Lower lobe of right lung (tissue), 2 donors: ENCODE data around the gene HDGFL2. TPM values are rescaled to one million over a fixed set of nuclear protein-coding genes. Genes with fewer than 3 reads are reported as not detected.

Source experiments
- ATAC-seq, 2 donors: fragments of 200-7000 bp; cut with Tn5 transposase; one replicate each; pipeline ENCODE4 v1.9.1; 2020 to 2022; ENCODE audit warnings: mild to moderate bottlenecking in 2 of 2, moderate library complexity in 2 of 2
- DNase-seq: peaks from one replicate; pipeline ENCODE4 v3.0.0-alpha.2; 2020
- H3K27ac ChIP-seq: fragments of 200-600 bp; one replicate; pipeline ENCODE4 v1.8.0; 2022
- H3K27me3 ChIP-seq: fragments of 200-600 bp; one replicate; pipeline ENCODE4 v1.8.0; 2022; ENCODE audit warnings: low read depth
- H3K36me3 ChIP-seq: fragments of 200-600 bp; one replicate; pipeline ENCODE4 v1.8.0; 2022; ENCODE audit warnings: mild to moderate bottlenecking
- H3K4me1 ChIP-seq: fragments of 200-600 bp; one replicate; pipeline ENCODE4 v1.8.0; 2022
- H3K4me3 ChIP-seq: fragments of 200-600 bp; one replicate; pipeline ENCODE4 v1.8.0; 2022; ENCODE audit warnings: mild to moderate bottlenecking
- H3K9me3 ChIP-seq: fragments of 200-600 bp; one replicate; pipeline ENCODE4 v1.8.0; 2022
- intact Hi-C: fragments of 100-400 bp; cut with DNase I; formaldehyde crosslinking; loops from one replicate; pipeline ENCODE4 v1.11.0; 2022
- total RNA-seq: library from RNA; stranded (reverse); fragmentation: NEBNext Ultra II Directional; extraction: Animal tissue kit (Norgen Biotek cat#: 25700); gene quantifications from one replicate; pipeline ENCODE4 v1.2.1, GENCODE V29; 2021
- TF ChIP-seq, protein P1 (sequence below): fragments of 200-600 bp; IDR thresholded peaks from one replicate; pipeline ENCODE4 v1.8.0; 2022; ENCODE audit warnings: antibody characterized with exemption, mild to moderate bottlenecking
- donor health status: DM: no; HTN: yes; CAD: no; lungs with severe emphysema.

Gene HDGFL2
- total RNA-seq, 1 donor from 2014 or later = 29.4 TPM

DNA sequence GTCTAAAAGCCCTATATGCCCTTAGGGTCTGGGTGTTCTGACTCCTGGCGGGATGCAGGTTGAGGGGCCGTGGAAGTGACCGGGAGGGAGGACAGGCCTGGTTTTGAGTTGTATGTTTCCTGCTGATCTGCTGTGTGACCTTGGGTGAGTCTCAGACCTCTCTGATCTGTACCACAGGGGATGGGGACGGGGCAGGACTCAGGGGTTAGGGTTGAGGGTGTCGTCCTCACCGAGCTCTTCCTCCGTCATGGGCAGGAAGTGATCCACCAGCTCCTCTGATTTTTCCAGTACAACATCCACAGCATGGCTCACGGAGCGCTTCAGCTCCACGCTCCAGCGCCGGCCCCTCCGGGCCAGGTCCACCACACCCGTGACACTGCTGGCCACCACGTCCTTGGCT lies 56.7 kb downstream of the HDGFL2 start:
- H3K9me3 ChIP-seq = no peaks in the 10 kb centered on the region
- no peaks in the 10 kb centered on the region for H3K4me1 ChIP-seq
- DNase-seq (no peak), ATAC-seq (no peak)
- H3K27me3 ChIP-seq = no peaks in the 10 kb centered on the region
- no peaks in the 10 kb centered on the region for H3K36me3 ChIP-seq
- H3K27ac ChIP-seq = no peak overlapping the region
- H3K4me3 ChIP-seq = no peak overlapping the region
- TF ChIP-seq, protein P1, sequence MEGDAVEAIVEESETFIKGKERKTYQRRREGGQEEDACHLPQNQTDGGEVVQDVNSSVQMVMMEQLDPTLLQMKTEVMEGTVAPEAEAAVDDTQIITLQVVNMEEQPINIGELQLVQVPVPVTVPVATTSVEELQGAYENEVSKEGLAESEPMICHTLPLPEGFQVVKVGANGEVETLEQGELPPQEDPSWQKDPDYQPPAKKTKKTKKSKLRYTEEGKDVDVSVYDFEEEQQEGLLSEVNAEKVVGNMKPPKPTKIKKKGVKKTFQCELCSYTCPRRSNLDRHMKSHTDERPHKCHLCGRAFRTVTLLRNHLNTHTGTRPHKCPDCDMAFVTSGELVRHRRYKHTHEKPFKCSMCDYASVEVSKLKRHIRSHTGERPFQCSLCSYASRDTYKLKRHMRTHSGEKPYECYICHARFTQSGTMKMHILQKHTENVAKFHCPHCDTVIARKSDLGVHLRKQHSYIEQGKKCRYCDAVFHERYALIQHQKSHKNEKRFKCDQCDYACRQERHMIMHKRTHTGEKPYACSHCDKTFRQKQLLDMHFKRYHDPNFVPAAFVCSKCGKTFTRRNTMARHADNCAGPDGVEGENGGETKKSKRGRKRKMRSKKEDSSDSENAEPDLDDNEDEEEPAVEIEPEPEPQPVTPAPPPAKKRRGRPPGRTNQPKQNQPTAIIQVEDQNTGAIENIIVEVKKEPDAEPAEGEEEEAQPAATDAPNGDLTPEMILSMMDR = no peak
- intact Hi-C loops = no loop called here

DNA sequence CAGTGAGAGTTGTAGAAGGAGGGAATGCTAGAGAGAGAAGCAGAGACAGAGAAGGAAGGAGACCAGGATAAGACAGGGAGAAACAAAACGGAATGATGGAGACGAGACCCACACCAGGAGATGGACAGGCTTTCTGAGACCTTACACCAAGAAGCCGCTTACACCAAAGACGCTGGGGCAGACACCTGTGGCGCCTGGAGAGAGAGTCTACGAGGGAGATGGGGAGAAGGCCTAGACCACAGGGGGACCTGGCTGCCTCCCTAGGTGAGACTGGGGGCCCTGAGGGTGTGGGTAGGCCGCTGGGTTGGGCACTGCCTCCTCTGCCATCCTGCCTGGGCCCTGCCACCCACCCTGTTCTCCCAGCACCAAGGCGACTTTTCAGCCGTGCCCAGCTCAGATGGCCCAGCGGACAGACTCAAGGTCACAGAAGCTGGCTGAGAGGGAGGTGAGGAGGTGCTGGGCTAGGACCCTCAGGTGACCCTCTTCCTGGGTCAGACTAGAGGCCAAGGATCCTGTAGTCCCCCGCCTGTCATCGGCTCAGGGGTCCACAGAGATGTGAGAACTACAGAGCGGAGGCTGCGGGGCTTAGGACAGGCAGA lies 57.9 kb downstream of the HDGFL2 start:
- Histone ChIP-seq H3K9me3 (no peaks in the 10 kb centered on the region), H3K36me3 (no peaks in the 10 kb centered on the region), H3K4me3 (no peak overlapping the region), H3K27me3 (peaks cover 6% of the 10 kb centered on the region), H3K4me1 (peaks cover 5% of the 10 kb centered on the region), H3K27ac (no peak overlapping the region)
- no peak for DNase-seq
- no peak for ATAC-seq
- intact Hi-C loops = no loop called here
- TF ChIP-seq, protein P1 = no peak

DNA sequence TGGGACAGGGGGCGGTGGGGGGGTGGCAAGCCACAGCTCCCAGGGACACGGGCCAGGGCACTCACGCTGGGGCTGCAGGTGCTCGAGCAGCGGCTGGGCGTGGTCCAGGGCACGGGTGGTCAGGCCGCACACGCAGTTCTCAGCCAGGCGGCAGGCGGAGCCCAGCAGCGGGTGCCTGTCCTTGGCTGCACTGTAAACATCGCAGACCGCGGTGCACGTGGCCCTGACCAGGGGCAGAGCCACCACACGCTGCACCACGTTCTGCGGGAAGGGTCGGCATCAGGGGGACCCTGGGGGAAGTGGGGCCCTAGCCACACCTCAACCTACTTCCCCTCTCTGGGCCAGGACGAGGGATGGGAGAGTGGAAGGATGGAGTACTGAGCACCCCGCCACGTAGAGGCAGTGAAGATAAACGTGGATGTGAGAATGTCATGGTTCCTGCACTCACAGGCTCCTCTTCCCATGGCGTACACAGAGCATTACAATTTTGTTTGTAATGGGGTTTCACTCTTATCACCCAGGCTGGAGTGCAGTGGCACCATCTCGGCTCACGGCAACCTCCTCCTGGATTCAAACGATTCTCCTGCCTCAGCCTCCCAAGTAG lies 59.6 kb downstream of the HDGFL2 start:
- DNase-seq (no peak), ATAC-seq (no peak)
- Histone ChIP-seq H3K36me3 (no peaks in the 10 kb centered on the region), H3K9me3 (no peaks in the 10 kb centered on the region), H3K4me1 (peaks cover 16% of the 10 kb centered on the region), H3K27me3 (peaks cover 11% of the 10 kb centered on the region), H3K27ac (no peak overlapping the region), H3K4me3 (no peak overlapping the region)
- TF ChIP-seq, protein P1 = no peak
- intact Hi-C loops = no loop called here

DNA sequence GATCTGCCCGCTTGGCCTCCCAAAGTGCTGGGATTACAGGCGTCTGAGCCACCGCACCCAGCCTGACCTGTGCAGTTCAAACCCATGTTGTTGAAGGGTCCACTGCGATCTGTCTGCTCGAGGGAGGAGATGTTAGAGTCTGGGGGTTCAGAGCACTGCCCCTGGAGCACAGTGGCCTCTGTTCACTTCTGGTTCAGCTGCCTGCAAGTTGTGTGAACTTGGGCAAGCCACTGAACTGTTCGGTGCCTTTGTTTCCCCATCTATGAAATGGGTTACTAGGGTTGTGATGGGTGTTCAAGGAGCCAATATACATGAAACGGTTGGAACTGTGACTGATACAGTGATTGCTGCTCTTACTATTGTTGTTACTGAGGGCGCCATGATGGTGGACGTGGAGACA lies 61.2 kb downstream of the HDGFL2 start:
- peaks cover 11% of the 10 kb centered on the region for H3K27me3 ChIP-seq
- no peak for ATAC-seq
- no peaks in the 10 kb centered on the region for H3K9me3 ChIP-seq
- intact Hi-C loops = no loop called here
- no peak for DNase-seq
- TF ChIP-seq, protein P1 = no peak
- H3K27ac ChIP-seq = no peak overlapping the region
- H3K4me1 ChIP-seq = peaks cover 16% of the 10 kb centered on the region
- H3K36me3 ChIP-seq = no peaks in the 10 kb centered on the region
- no peak overlapping the region for H3K4me3 ChIP-seq

DNA sequence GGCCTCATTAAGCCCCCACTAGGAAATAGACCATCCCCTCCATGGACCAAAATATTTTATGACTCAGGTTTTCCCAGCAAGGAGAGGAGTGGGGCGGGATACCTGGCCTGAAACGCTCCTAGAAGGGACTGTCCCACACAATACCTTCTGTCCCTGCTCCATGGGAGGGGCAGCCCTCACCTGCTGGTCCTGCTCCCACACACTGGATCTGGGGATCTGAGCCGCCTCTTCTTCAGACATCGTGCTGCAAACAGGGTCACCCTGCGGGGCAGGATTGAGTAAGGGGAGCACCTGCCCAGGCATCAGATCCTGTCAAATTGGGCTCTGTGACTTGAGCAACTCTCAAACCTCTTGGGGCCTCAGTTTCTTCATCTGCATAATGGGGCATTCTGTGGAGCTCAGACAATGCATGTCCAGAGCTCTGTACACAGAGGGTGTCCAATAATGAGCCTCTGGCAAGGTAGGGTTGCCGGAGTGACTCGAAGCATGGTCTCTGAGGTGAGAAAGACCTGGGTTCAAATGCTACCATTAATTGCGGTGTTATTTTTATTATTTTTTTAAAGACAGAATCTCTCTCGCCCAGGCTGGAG lies 61.8 kb downstream of the HDGFL2 start:
- no peaks in the 10 kb centered on the region for H3K9me3 ChIP-seq
- H3K27me3 ChIP-seq = peaks cover 11% of the 10 kb centered on the region
- intact Hi-C loops = no loop called here
- peaks cover 16% of the 10 kb centered on the region for H3K4me1 ChIP-seq
- H3K36me3 ChIP-seq = no peaks in the 10 kb centered on the region
- TF ChIP-seq, protein P1 = no peak
- ATAC-seq (no peak), DNase-seq (no peak)
- H3K4me3 ChIP-seq = no peak overlapping the region
- H3K27ac ChIP-seq = no peak overlapping the region
